HCT116 (cell line): ENCODE results near the gene ZNRF3. TPM values are rescaled to one million over a fixed set of nuclear protein-coding genes. Genes with fewer than 3 reads are reported as not detected.

Experiments
- ATAC-seq: fragments of 200-7000 bp; cut with Tn5 transposase; 2 replicates; pipeline ENCODE4 v1.9.1; 2020; ENCODE audit warnings: mild to moderate bottlenecking, moderate library complexity
- BruUV-seq: library from RNA; stranded (reverse); fragments of 400-500 nt; replicated peaks from 2 replicates; lab custom pipeline; 2021; lab: Mats Ljungman, UMichigan
- CTCF ChIA-PET: fragments of 300-600 bp; sonication (Branson Sonifier 250); formaldehyde crosslinking; loops from one replicate; lab custom pipeline; 2021; ENCODE audit warnings: antibody characterized with exemption; lab: Charles Lee
- POLR2A ChIA-PET: fragments of 300-600, 350-600 bp; sonication (Branson Sonifier 250); formaldehyde crosslinking; loops from one replicate; lab custom pipeline; 2021; ENCODE audit warnings: antibody characterized with exemption; lab: Charles Lee
- RAD21 ChIA-PET, 2 experiments: fragments of 300-600 bp; sonication (Branson Sonifier 250); formaldehyde crosslinking; loops; one replicate each; lab custom pipeline; 2023; ENCODE audit warnings: low total read pairs in 2 of 2; ENCODE audit not compliant: uncharacterized antibody in 2 of 2, unreplicated experiment in 2 of 2, low non-redundant PET in 1 of 2; lab: Charles Lee
- DNase-seq: peaks from one replicate; pipeline ENCODE4 v3.0.0-alpha.2; 2010; ENCODE audit warnings: low read depth, low spot score
- H2AFZ ChIP-seq: fragments of 200-600 bp; shearing (Covaris generic), sonication (generic); 2 replicates; pipeline ENCODE4 v1.6.1; 2017; ENCODE audit warnings: low read depth, mixed run types, mixed read lengths, antibody characterized with exemption, low read length; ENCODE audit not compliant: poor library complexity, severe bottlenecking
- H3K27ac ChIP-seq: 2 replicates; pipeline ENCODE4 v1.5.1; 2012; ENCODE audit warnings: low read depth, low read length
- H3K27me3 ChIP-seq: fragments of 200-600 bp; sonication (generic); 2 replicates; pipeline ENCODE4 v1.6.1; 2016; ENCODE audit warnings: mixed run types, low read length, mixed read lengths; ENCODE audit not compliant: insufficient read depth
- H3K36me3 ChIP-seq, 2 experiments: fragments of 200-500 bp in 1 of 2; fragments of 200-600 bp in 1 of 2; sonication (Bioruptor generic) in 1 of 2; sonication (generic) in 1 of 2; 2 replicates each; pipeline versions ENCODE4 v1.5.1 to v1.6.1; 2014 to 2016; ENCODE audit warnings: low read length in 2 of 2, inconsistent platforms in 1 of 2, mixed read lengths in 1 of 2, mixed run types in 1 of 2; ENCODE audit not compliant: insufficient read depth in 2 of 2, control insufficient read depth in 1 of 2
- H3K4me1 ChIP-seq, 2 experiments: fragments of 200-600 bp in 1 of 2; sonication (generic) in 1 of 2; 2 replicates each; pipeline versions ENCODE4 v1.5.1 to v1.6.1; 2012 to 2017; ENCODE audit warnings: low read length in 2 of 2, inconsistent platforms in 1 of 2, mild to moderate bottlenecking in 1 of 2, mixed read lengths in 1 of 2, mixed run types in 1 of 2, moderate library complexity in 1 of 2; ENCODE audit not compliant: insufficient read depth in 2 of 2, control insufficient read depth in 1 of 2
- H3K4me2 ChIP-seq: fragments of 200-600 bp; sonication (generic); 2 replicates; pipeline ENCODE4 v1.6.1; 2017; ENCODE audit warnings: mixed run types, low read length, mixed read lengths
- H3K4me3 ChIP-seq, 2 experiments: fragments of 200-600 bp in 1 of 2; sonication (generic) in 1 of 2; replicated peaks in 1 of 2; 2 replicates each; pipeline ENCODE4 v1.5.1; 2011 to 2016; ENCODE audit warnings: low read length in 2 of 2, control low read depth in 1 of 2, low read depth in 1 of 2, mild to moderate bottlenecking in 1 of 2, mixed read lengths in 1 of 2, mixed run types in 1 of 2
- H3K79me2 ChIP-seq: fragments of 200-600 bp; sonication (generic); 2 replicates; pipeline ENCODE4 v1.6.1; 2017; ENCODE audit warnings: mild to moderate bottlenecking, mixed run types, low read length, moderate library complexity, mixed read lengths; ENCODE audit not compliant: insufficient read depth
- H3K9ac ChIP-seq: fragments of 200-600 bp; sonication (generic); 2 replicates; pipeline ENCODE4 v1.6.1; 2016; ENCODE audit warnings: low read length, mixed read lengths
- H3K9me2 ChIP-seq: fragments of 200-600 bp; sonication (generic), shearing (Covaris generic); 2 replicates; pipeline ENCODE4 v1.6.1; 2017; ENCODE audit warnings: mixed run types, mild to moderate bottlenecking, moderate library complexity; ENCODE audit not compliant: insufficient read depth
- H3K9me3 ChIP-seq, 2 experiments: fragments of 200-500 bp in 1 of 2; fragments of 200-600 bp in 1 of 2; sonication (Bioruptor generic) in 1 of 2; sonication (generic) in 1 of 2; 2 replicates each; pipeline ENCODE4 v1.6.1; 2014 to 2017; ENCODE audit warnings: low read length in 2 of 2, mixed read lengths in 2 of 2, inconsistent platforms in 1 of 2, low read depth in 1 of 2, mild to moderate bottlenecking in 1 of 2, mixed run types in 1 of 2, moderate library complexity in 1 of 2; ENCODE audit not compliant: control insufficient read depth in 1 of 2, insufficient read depth in 1 of 2
- H4K20me1 ChIP-seq: fragments of 200-600 bp; sonication (generic), shearing (Covaris generic); 2 replicates; pipeline ENCODE4 v1.6.1; 2017; ENCODE audit warnings: mixed run types, mild to moderate bottlenecking, moderate library complexity; ENCODE audit not compliant: insufficient read depth
- CEBPB ChIP-seq: IDR thresholded peaks from 2 replicates; pipeline ENCODE4 v1.6.1; 2012; ENCODE audit warnings: low read depth
- CTCF ChIP-seq, 3 experiments: fragments of 200-600 bp in 1 of 3; sonication (generic) in 1 of 3; IDR thresholded peaks in 2 of 3; conservative IDR thresholded peaks in 1 of 3; 2 replicates each; pipeline ENCODE4 v1.5.1; 2012 to 2017; ENCODE audit warnings: low read depth in 2 of 3, low read length in 2 of 3, antibody characterized with exemption in 1 of 3, borderline replicate concordance in 1 of 3, control low read depth in 1 of 3, mild to moderate bottlenecking in 1 of 3, mixed read lengths in 1 of 3, mixed run types in 1 of 3, moderate library complexity in 1 of 3; ENCODE audit not compliant: insufficient read depth in 1 of 3
- ELF1 ChIP-seq: IDR thresholded peaks from 2 replicates; pipeline ENCODE4 v1.6.1; 2012; ENCODE audit warnings: low read depth, borderline replicate concordance
- EZH2phosphoT487 ChIP-seq: fragments of 200-600 bp; IDR thresholded peaks from 2 replicates; pipeline ENCODE4 v1.6.1; 2018; ENCODE audit warnings: antibody characterized with exemption, borderline replicate concordance
- FOSL1 ChIP-seq: IDR thresholded peaks from 2 replicates; pipeline ENCODE4 v1.6.1; 2012; ENCODE audit warnings: low read depth
- POLR2AphosphoS5 ChIP-seq: IDR thresholded peaks from 2 replicates; pipeline ENCODE4 v1.6.1; 2011; ENCODE audit warnings: mild to moderate bottlenecking, low read depth, low read length, moderate library complexity
- RAD21 ChIP-seq: IDR thresholded peaks from 2 replicates; pipeline ENCODE4 v1.6.1; 2012; ENCODE audit warnings: low read depth, mild to moderate bottlenecking
- REST ChIP-seq: IDR thresholded peaks from 2 replicates; pipeline ENCODE4 v1.6.1; 2012; ENCODE audit warnings: low read depth
- SIN3A ChIP-seq: IDR thresholded peaks from 2 replicates; pipeline ENCODE4 v1.6.1; 2012; ENCODE audit warnings: low read depth
- SRF ChIP-seq: IDR thresholded peaks from 2 replicates; pipeline ENCODE4 v1.6.1; 2012; ENCODE audit warnings: low read depth
- TCF7L2 ChIP-seq: IDR thresholded peaks from 2 replicates; pipeline ENCODE4 v1.7.0; 2011; ENCODE audit warnings: borderline replicate concordance, inconsistent platforms; ENCODE audit not compliant: insufficient read depth, insufficient read length; ENCODE audit errors: extremely low read depth
- intact Hi-C: fragments of 100-400 bp; cut with micrococcal nuclease; formaldehyde crosslinking; loops from 2 replicates; pipeline ENCODE4 v1.10.0; 2022
- total RNA-seq: library from RNA; stranded (reverse); gene quantifications from one replicate; pipeline ENCODE4 v1.2.1, GENCODE V29; 2021; ENCODE audit not compliant: unreplicated experiment
- TF ChIP-seq, protein P1 (sequence below): IDR thresholded peaks from 2 replicates; pipeline ENCODE4 v1.6.1; 2012
- TF ChIP-seq, protein P2 (sequence below): IDR thresholded peaks from 2 replicates; pipeline ENCODE4 v1.6.1; 2012

Gene ZNRF3
- total RNA-seq, 1 experiment from 2014 or later: 12.2 TPM

- H3K36me3 ChIP-seq: no peaks in the 10 kb centered on the region
- RAD21 ChIA-PET: no interaction called here
- H3K9me2 ChIP-seq: no peaks in the 10 kb centered on the region
- ATAC-seq (no peak), DNase-seq (no peak)
- H3K4me1 ChIP-seq: peaks cover 13 to 16% of the 10 kb centered on the region in 2 experiments
- no peak overlapping the region for H3K4me2 ChIP-seq
- H3K4me3 ChIP-seq: no peak overlapping the region
- TF ChIP-seq POLR2AphosphoS5: no peak
- no peaks in the 10 kb centered on the region for H3K79me2 ChIP-seq
- CTCF ChIA-PET: no interaction called here
- H3K27ac ChIP-seq: no peak overlapping the region
- no peaks in the 10 kb centered on the region for H4K20me1 ChIP-seq
- H3K27me3 ChIP-seq: no peaks in the 10 kb centered on the region
- no peaks in the 10 kb centered on the region for H3K9me3 ChIP-seq
- BruUV-seq: no TSS peak
- H2AFZ ChIP-seq: no peak overlapping the region
- intact Hi-C loops: loop anchor here (10.0 kb wide), 1 partner anchor 1383 kb away; no protein-coding TSS in a partner anchor
- no peak overlapping the region for H3K9ac ChIP-seq
- POLR2A ChIA-PET: no interaction called here
These were observed 194.9 kb downstream of the ZNRF3 start for GRCh38 chr22:29078036-29078868.

- no peak for DNase-seq
- Histone ChIP-seq H2AFZ (no peak overlapping the region), H3K27me3 (no peaks in the 10 kb centered on the region), H3K4me1 (peaks cover 12 to 16% of the 10 kb centered on the region in 2 experiments), H3K9ac (no peak overlapping the region), H3K27ac (no peak overlapping the region), H3K9me2 (no peaks in the 10 kb centered on the region), H3K9me3 (no peaks in the 10 kb centered on the region), H3K4me2 (no peak overlapping the region), H3K36me3 (no peaks in the 10 kb centered on the region), H3K4me3 (no peak overlapping the region), H3K79me2 (no peaks in the 10 kb centered on the region), H4K20me1 (no peaks in the 10 kb centered on the region)
- intact Hi-C loops: loop anchor here (10.0 kb wide), 1 partner anchor 1384 kb away; no protein-coding TSS in a partner anchor
- CTCF ChIA-PET: no interaction called here
- ATAC-seq: no peak
- BruUV-seq: no TSS peak
- RAD21 ChIA-PET: no interaction called here
- POLR2A ChIA-PET: no interaction called here
- TF ChIP-seq SIN3A: no peak
- no peak for TF ChIP-seq TCF7L2
- TF ChIP-seq CTCF (IDR thresholded peaks at IDR 0.05 in 2 of 3, conservative IDR thresholded peaks at IDR 0.05 in 1 of 3; ENCODE audit: borderline replicate concordance in 1 of 3, insufficient read depth in 1 of 3, low read depth in 2 of 3, low read length in 2 of 3): no peak
- no peak for TF ChIP-seq CEBPB
- TF ChIP-seq ELF1: no peak
- TF ChIP-seq, protein P1, sequence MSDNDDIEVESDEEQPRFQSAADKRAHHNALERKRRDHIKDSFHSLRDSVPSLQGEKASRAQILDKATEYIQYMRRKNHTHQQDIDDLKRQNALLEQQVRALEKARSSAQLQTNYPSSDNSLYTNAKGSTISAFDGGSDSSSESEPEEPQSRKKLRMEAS: no peak
- no peak for TF ChIP-seq POLR2AphosphoS5
- no peak for TF ChIP-seq RAD21
- TF ChIP-seq, protein P2, sequence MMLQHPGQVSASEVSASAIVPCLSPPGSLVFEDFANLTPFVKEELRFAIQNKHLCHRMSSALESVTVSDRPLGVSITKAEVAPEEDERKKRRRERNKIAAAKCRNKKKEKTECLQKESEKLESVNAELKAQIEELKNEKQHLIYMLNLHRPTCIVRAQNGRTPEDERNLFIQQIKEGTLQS: no peak
- no peak for TF ChIP-seq REST
- no peak for TF ChIP-seq EZH2phosphoT487
- no peak for TF ChIP-seq FOSL1
- no peak for TF ChIP-seq SRF
These were observed 195.5 kb downstream of the ZNRF3 start for GRCh38 chr22:29078869-29079207.
